ENCODE data around the gene ERBB4. TPM values are rescaled to one million over a fixed set of nuclear protein-coding genes. Genes with fewer than 3 reads are reported as not detected.

The ERBB4 gene
- total and polyA plus RNA-seq, 2 of the 8 experiments (the other 6 are each of a cell fraction or from before 2014, with no cell fraction given) = 0.34 to 1.3 TPM

- peaks cover 0 to 3% (median under 1%) of the 10 kb centered on the region in 4 experiments; a peak in 3 of 7 replicates for H3K4me1 ChIP-seq (replicated peaks in 1 of 4; ENCODE audit: control insufficient read depth in 3 of 4, insufficient read depth in 4 of 4, low read length in 3 of 4)
- H2AFZ ChIP-seq (ENCODE audit: low read length) = no peak overlapping the region
- H3K18ac ChIP-seq (ENCODE audit: extremely low read depth, low read length) = no peak overlapping the region
- no peak overlapping the region for H3K27ac ChIP-seq (ENCODE audit: low read depth, low read length)
- H2BK120ac ChIP-seq (replicated peaks; ENCODE audit: low read depth, low read length) = no peak overlapping the region
- FAIRE-seq (no peak), DNase-seq (ENCODE audit: low read depth in 1 of 2, low spot score in 2 of 2) (no peak)
- H3K4ac ChIP-seq (replicated peaks; ENCODE audit: insufficient read length, low read depth, low read length) = no peak overlapping the region
- ChIA-PET CTCF (ENCODE audit: partially characterized antibody) (interaction anchor here (0.7 to 2.6 kb wide), 11 partner anchors 9 to 651 kb away, joined by 3 to 9 read pairs (median 4); no protein-coding TSS in a partner anchor), POLR2A (ENCODE audit: partially characterized antibody) (no interaction called here)
- no peak overlapping the region for H3K9ac ChIP-seq (replicated peaks in 1 of 4; ENCODE audit: extremely low read depth in 1 of 4, low read depth in 3 of 4, low read length in 3 of 4)
- no peaks in the 10 kb centered on the region for H3K79me1 ChIP-seq (ENCODE audit: low read depth, low read length)
- TF ChIP-seq MAFK (IDR thresholded peaks at IDR 0.05; ENCODE audit: low read depth, low read length) (no peak), GTF2F1 (IDR thresholded peaks at IDR 0.05; ENCODE audit: borderline replicate concordance, low read depth, low read length) (no peak), KDM4A (IDR thresholded peaks at IDR 0.05; ENCODE audit: low read depth, low read length, severe bottlenecking) (no peak), EGR1 (IDR thresholded peaks at IDR 0.05; ENCODE audit: borderline replicate concordance, low read depth, low read length) (no peak)
- H3K56ac ChIP-seq (replicated peaks; ENCODE audit: insufficient read length, low read depth, low read length) = no peak overlapping the region
- H2BK5ac ChIP-seq (ENCODE audit: low read depth, low read length) = no peak overlapping the region
- H2BK12ac ChIP-seq (ENCODE audit: low read depth, low read length) = no peak overlapping the region
- peaks cover 2 to 20% (median 18%) of the 10 kb centered on the region in 4 experiments for H3K27me3 ChIP-seq (replicated peaks in 1 of 4; ENCODE audit: control insufficient read depth in 3 of 4, extremely low read depth in 1 of 4, insufficient read depth in 3 of 4, low read length in 3 of 4)
- H4K5ac ChIP-seq (ENCODE audit: insufficient read length, low read depth, low read length) = no peak overlapping the region
- no peak overlapping the region for H3K23ac ChIP-seq (ENCODE audit: insufficient read length)
- H3K36me3 ChIP-seq (ENCODE audit: control insufficient read depth in 2 of 4, insufficient read depth in 4 of 4, low read length in 3 of 4) = no peaks in the 10 kb centered on the region
- peaks cover 2% of the 10 kb centered on the region in 2 experiments for H4K20me1 ChIP-seq (replicated peaks in 1 of 2; ENCODE audit: control insufficient read depth in 1 of 2, insufficient read depth in 2 of 2, low read length in 2 of 2)
- no peak overlapping the region for H4K8ac ChIP-seq (ENCODE audit: extremely low read depth, insufficient read depth, low read length)
- H2BK15ac ChIP-seq (ENCODE audit: low read length) = no peak overlapping the region
- H2BK20ac ChIP-seq (ENCODE audit: low read length) = no peak overlapping the region
- no peak overlapping the region for H3K14ac ChIP-seq (ENCODE audit: insufficient read length)
- WGBS, 2 experiments (ENCODE audit: extremely low coverage in 1 of 2, insufficient coverage in 1 of 2, insufficient read length in 1 of 2, insufficient replicate concordance in 2 of 2, low coverage in 1 of 2, low lambda C conversion rate in 2 of 2, missing lambda C conversion rate in 1 of 2) = 85% methylated on average over 3 of the region's 3 CpGs; no CpG with 5 or more reads in 1 of the 2 experiments
- no peaks in the 10 kb centered on the region for H3K9me3 ChIP-seq (ENCODE audit: insufficient read depth in 2 of 2, low read depth in 1 of 2, low read length in 1 of 2)
- H3K79me2 ChIP-seq (ENCODE audit: control insufficient read depth in 1 of 2, insufficient read depth in 2 of 2, low read length in 2 of 2) = no peaks in the 10 kb centered on the region
- H3K4me2 ChIP-seq (ENCODE audit: insufficient read depth in 1 of 2, low read depth in 2 of 2, low read length in 2 of 2) = no peak overlapping the region
- H3K23me2 ChIP-seq (ENCODE audit: low read depth, low read length) = peaks cover 8% of the 10 kb centered on the region; the same call in 1 of the 2 replicates
- H4K91ac ChIP-seq (replicated peaks; ENCODE audit: insufficient read length, low read length) = no peak overlapping the region
- H3K4me3 ChIP-seq (ENCODE audit: extremely low read depth in 1 of 4, insufficient read depth in 2 of 4, low read depth in 3 of 4, low read length in 4 of 4) = no peak overlapping the region
- H2AK5ac ChIP-seq (ENCODE audit: low read depth, low read length) = no peak overlapping the region
Measured at GRCh38 chr2:212532087-212532486, 6.5 kb downstream of the ERBB4 start.
